GM23248 (cell line): Measurements from ENCODE around the gene FOSL1. TPM values are rescaled to one million over a fixed set of nuclear protein-coding genes. Genes with fewer than 3 reads are reported as not detected.

Experiments
- DNase-seq: peaks from one replicate; pipeline ENCODE4 v3.0.0-alpha.2; 2015
- H2AFZ ChIP-seq: fragments of 200-600 bp; sonication (generic); 2 replicates; pipeline ENCODE4 v1.6.1; 2016; ENCODE audit warnings: antibody characterized with exemption
- H3F3A ChIP-seq: fragments of 200-600 bp; sonication (generic); 2 replicates; pipeline ENCODE4 v1.6.1; 2016; ENCODE audit warnings: mild to moderate bottlenecking, antibody characterized with exemption, mixed run types; ENCODE audit not compliant: insufficient read depth
- H3K27ac ChIP-seq: fragments of 200-600 bp; sonication (generic); 2 replicates; pipeline ENCODE4 v1.5.1; 2016; ENCODE audit warnings: mild to moderate bottlenecking
- H3K27me3 ChIP-seq: fragments of 200-600 bp; sonication (generic); replicated peaks from 2 replicates; pipeline ENCODE4 v1.6.1; 2016; ENCODE audit warnings: mild to moderate bottlenecking; ENCODE audit not compliant: insufficient read depth
- H3K36me3 ChIP-seq: fragments of 200-600 bp; sonication (generic); 2 replicates; pipeline ENCODE4 v1.6.1; 2016; ENCODE audit warnings: low read depth, mild to moderate bottlenecking
- H3K4me1 ChIP-seq: fragments of 200-600 bp; sonication (generic); 2 replicates; pipeline ENCODE4 v1.6.1; 2016; ENCODE audit warnings: mild to moderate bottlenecking; ENCODE audit not compliant: insufficient read depth
- H3K4me2 ChIP-seq: fragments of 200-600 bp; sonication (generic); one replicate; pipeline ENCODE4 v1.6.1; 2016; ENCODE audit warnings: mild to moderate bottlenecking; ENCODE audit not compliant: unreplicated experiment
- H3K4me3 ChIP-seq: fragments of 200-600 bp; sonication (generic); 2 replicates; pipeline ENCODE4 v1.5.1; 2016; ENCODE audit warnings: mild to moderate bottlenecking
- H3K79me2 ChIP-seq: fragments of 200-600 bp; sonication (generic); 2 replicates; pipeline ENCODE4 v1.6.1; 2016; ENCODE audit warnings: mild to moderate bottlenecking; ENCODE audit not compliant: insufficient read depth
- H3K9ac ChIP-seq: fragments of 200-600 bp; sonication (generic); 2 replicates; pipeline ENCODE4 v1.6.1; 2016; ENCODE audit warnings: mild to moderate bottlenecking
- H3K9me2 ChIP-seq: fragments of 200-600 bp; sonication (generic); 2 replicates; pipeline ENCODE4 v1.6.1; 2016; ENCODE audit warnings: mixed run types, mild to moderate bottlenecking, moderate library complexity; ENCODE audit not compliant: insufficient read depth
- H3K9me3 ChIP-seq: fragments of 200-600 bp; sonication (generic); one replicate; pipeline ENCODE4 v1.6.1; 2017; ENCODE audit warnings: low read depth
- H4K20me1 ChIP-seq: fragments of 200-600 bp; sonication (generic); 2 replicates; pipeline ENCODE4 v1.6.0; 2016; ENCODE audit not compliant: insufficient read depth
- EZH2 ChIP-seq: fragments of 200-600 bp; sonication (generic); IDR thresholded peaks from 2 replicates; pipeline ENCODE4 v1.6.1; 2018; ENCODE audit warnings: antibody characterized with exemption, mild to moderate bottlenecking; ENCODE audit not compliant: insufficient read depth, poor library complexity, severe bottlenecking
- EZH2phosphoT487 ChIP-seq: fragments of 200-600 bp; sonication (generic); IDR thresholded peaks from 2 replicates; pipeline ENCODE4 v1.6.1; 2018; ENCODE audit warnings: antibody characterized with exemption, moderate library complexity, mild to moderate bottlenecking, low read depth; ENCODE audit not compliant: insufficient read depth
- WGBS, 2 experiments: methylation state at CpG; one replicate each; pipeline ENCODE4 v1.1.6; 2015 to 2017; ENCODE audit warnings: low lambda C conversion rate in 2 of 2, low coverage in 1 of 2; ENCODE audit errors: missing lambda C conversion rate in 2 of 2; 5-methylcytosine and 5-hydroxymethylcytosine counted together
- in situ Hi-C: fragments of 300-500 bp; cut with MboI; formaldehyde crosslinking; loops from 2 replicates; pipeline ENCODE4 v1.15.0; 2020
- polyA plus RNA-seq: library from polyadenylated mRNA; unstranded; fragments of >200 nt; fragmentation: Nextera tagmentation; extraction: Ambion mirVana; gene quantifications from 2 replicates; pipeline ENCODE4 v1.2.1, GENCODE V29; 2016
- total RNA-seq: library from RNA; depleted of rRNA; stranded (reverse); fragments of >200 nt; shearing (Covaris generic); gene quantifications from 2 replicates; pipeline ENCODE4 v1.2.3, GENCODE V29; 2014

Gene FOSL1
- total and polyA plus RNA-seq, 2 experiments from 2014 or later: 88.9 to 105 TPM

DNA sequence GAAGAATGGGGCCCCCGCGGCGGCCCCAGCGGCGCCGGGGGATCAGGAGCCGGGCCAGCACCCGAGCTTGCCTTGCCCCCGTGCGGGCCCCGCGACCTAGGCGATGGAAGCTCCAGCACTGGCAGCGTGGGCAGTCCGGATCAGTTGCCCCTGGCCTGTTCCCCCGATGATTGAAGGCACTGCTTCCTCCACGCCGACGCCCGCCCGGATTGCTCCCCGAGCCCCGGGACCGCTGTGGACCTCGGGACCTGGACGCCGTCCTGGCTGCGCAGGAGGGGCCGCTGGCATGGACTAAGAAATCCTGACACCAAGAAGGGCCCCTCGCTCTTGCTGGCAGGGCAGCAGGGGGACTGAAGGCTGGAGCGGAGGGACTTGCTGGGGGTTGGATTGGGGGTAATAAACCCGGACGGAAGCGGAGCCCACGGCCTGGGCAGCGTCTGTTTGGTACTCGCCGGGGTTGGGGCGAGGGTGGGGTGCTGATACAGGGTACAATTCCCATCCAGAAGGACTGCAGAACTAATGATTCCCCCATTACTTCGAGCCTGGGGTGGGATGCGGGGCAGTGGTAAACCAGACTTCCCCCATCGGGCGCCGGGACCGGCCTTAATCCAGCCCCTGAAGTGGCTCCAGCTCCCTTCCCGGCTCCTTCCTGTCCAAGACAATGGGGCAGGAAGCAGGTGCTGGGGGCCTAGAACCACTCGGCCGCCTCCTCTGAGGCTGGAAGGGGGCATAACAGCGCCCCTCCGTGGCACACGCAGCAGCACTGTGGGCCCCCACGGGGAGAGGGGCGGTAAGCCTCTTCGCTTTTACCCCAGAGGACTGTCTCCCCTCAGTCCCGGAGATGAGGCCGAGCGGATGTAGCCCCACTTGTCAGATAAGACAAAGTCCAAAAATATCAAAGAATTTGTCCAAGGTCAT lies 8.7 kb downstream of the FOSL1 start:
- DNase-seq: peak; percentile 64
- peaks cover 59% of the 10 kb centered on the region for H3K4me1 ChIP-seq

DNA sequence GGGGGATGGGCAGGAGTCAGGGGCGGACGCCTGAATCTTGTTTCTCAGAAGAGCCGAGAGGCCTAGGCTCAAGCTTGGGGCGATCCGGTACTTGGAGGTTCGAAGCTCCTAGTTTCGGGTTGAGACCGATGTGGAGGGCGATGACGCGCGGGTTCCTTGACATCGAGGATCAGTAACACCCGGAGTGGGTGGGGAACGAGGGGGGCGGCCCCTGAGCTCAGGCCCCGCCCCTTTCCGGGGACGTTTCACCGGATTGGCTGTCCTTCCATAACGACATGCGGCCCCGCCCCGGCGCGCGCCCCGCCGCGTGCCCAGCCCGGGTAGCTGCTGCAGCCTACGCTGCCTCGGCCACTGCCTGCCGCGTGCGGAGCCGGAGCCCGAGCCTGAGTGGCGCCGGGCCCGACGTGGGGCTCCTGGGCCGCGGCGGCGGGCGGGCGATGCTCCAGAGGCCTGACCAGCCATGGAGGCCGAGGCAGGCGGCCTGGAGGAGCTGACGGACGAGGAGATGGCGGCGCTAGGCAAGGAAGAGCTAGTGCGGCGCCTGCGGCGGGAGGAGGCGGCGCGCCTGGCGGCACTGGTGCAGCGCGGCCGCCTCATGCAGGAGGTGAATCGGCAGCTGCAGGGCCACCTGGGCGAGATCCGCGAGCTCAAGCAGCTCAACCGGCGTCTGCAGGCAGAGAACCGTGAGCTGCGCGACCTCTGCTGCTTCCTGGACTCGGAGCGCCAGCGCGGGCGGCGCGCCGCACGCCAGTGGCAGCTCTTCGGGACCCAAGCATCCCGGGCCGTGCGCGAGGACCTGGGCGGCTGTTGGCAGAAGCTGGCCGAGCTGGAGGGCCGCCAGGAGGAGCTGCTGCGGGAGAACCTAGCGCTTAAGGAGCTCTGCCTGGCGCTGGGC lies 9.6 kb downstream of the FOSL1 start, which contains the start of gene CCDC85B:
Gene CCDC85B (plus strand): TSS at position 350 of the 895 bp plus-strand sequence. CDS start 111 bp downstream, at position 461.
- H4K20me1 ChIP-seq: no peaks in the 10 kb centered on the region; the same call in 1 of the 2 replicates
- in situ Hi-C loops: no loop called here

More for the DNA sequence above, 8.7 kb downstream of the FOSL1 start:
- TF ChIP-seq EZH2 (no peak), EZH2phosphoT487 (no peak)
- H3K79me2 ChIP-seq: peaks cover 68% of the 10 kb centered on the region
- in situ Hi-C loops: no loop called here
- no peaks in the 10 kb centered on the region for H3K9me3 ChIP-seq
- peak overlapping the region; percentile 99 for H3K9ac ChIP-seq
- H3K27me3 ChIP-seq: no peaks in the 10 kb centered on the region
- H3F3A ChIP-seq: peaks cover 75% of the 10 kb centered on the region
- H2AFZ ChIP-seq: no peak overlapping the region
- H3K27ac ChIP-seq: peak overlapping the region; percentile 99
- WGBS, 2 experiments: 5% methylated on average over 52 to 54 of the region's 57 CpGs
- H4K20me1 ChIP-seq: peaks cover 2% of the 10 kb centered on the region
- H3K4me3 ChIP-seq: peak overlapping the region; percentile 95
- no peaks in the 10 kb centered on the region for H3K9me2 ChIP-seq
- H3K36me3 ChIP-seq: peaks cover 27% of the 10 kb centered on the region; the same call in 1 of the 2 replicates
- H3K4me2 ChIP-seq: peak overlapping the region; percentile 93

DNA sequence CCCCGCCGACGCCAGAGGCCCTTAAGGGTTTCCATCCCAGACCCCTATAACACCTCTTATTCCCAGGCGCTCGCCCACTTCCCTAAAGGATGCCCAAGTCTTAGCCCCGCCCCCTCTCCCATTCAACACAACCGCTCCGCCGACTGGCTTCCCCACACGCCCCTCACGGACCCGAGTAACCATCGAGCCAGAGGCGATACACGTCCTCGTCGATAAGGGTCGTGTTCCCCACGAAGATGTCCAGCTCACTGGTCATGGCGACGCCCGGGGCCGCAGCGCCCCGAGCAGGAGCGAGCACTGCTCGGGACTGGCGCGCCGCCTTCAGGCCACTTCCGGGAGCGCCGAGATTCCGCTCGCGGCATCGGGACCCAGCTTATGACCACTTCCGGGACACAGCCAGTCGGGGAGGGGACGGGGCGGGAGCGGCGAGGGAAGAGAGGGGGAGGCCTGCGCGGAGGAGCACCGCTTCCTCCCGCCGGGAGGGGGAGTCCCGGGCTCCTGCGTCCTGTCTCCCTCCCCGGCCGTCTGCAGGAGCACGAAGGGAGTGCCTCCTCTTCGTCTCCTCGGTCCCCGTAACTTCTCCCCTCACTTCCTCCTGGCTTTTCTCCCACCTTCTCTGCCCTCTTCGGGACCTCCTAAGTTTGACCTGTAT lies 11.9 kb downstream of the FOSL1 start, which contains the start of gene FIBP:
Gene FIBP (minus strand): TSS at position 309 of the 652 bp plus-strand sequence. CDS start 53 bp downstream, at position 256.
- H3K27me3 ChIP-seq: no peaks in the 10 kb centered on the region
- peak within 1 kb of the TSS; percentile 95 for H3K4me3 ChIP-seq
- H2AFZ ChIP-seq: peak within 1 kb of the TSS; percentile 76
- H3K36me3 ChIP-seq: peaks cover 27% of the 10 kb centered on the region; the same call in 1 of the 2 replicates
- peaks cover 37% of the 10 kb centered on the region for H3K4me1 ChIP-seq
- no peaks in the 10 kb centered on the region; the same call in 1 of the 2 replicates for H4K20me1 ChIP-seq
- no peaks in the 10 kb centered on the region for H3K9me3 ChIP-seq
- WGBS, 2 experiments: 0 to 1% methylated on average over 44 to 48 of the region's 57 CpGs
- no peaks in the 10 kb centered on the region for H3K9me2 ChIP-seq
- peaks cover 66% of the 10 kb centered on the region for H3K79me2 ChIP-seq
- peak within 1 kb of the TSS; percentile 85 for H3K4me2 ChIP-seq
- H3F3A ChIP-seq: peaks cover 53% of the 10 kb centered on the region
- H3K27ac ChIP-seq: peak within 1 kb of the TSS; percentile 99
- peak; percentile 98 for DNase-seq
- in situ Hi-C loops: loop anchor here (10.0 kb wide), 1 partner anchor 97 kb away; no protein-coding TSS in a partner anchor
- H3K9ac ChIP-seq: peak within 1 kb of the TSS; percentile 99
- TF ChIP-seq EZH2phosphoT487: no peak
- TF ChIP-seq EZH2: no peak

More for the DNA sequence above, 9.6 kb downstream of the FOSL1 start, which contains the start of gene CCDC85B:
- Histone ChIP-seq H3K79me2 (peaks cover 68% of the 10 kb centered on the region), H3K27me3 (no peaks in the 10 kb centered on the region), H3K4me1 (peaks cover 54% of the 10 kb centered on the region), H3K4me3 (peak within 1 kb of the TSS; percentile 95), H2AFZ (no peak within 1 kb of the TSS), H3K27ac (peak within 1 kb of the TSS; percentile 99), H3K36me3 (peaks cover 18% of the 10 kb centered on the region; the same call in 1 of the 2 replicates), H3K9me2 (no peaks in the 10 kb centered on the region), H3K9me3 (no peaks in the 10 kb centered on the region), H3K9ac (peak within 1 kb of the TSS; percentile 99), H3F3A (peaks cover 74% of the 10 kb centered on the region), H3K4me2 (peak within 1 kb of the TSS; percentile 93)
- DNase-seq: peak; percentile 98
- no peak for TF ChIP-seq EZH2
- no peak for TF ChIP-seq EZH2phosphoT487
- 1 to 2% methylated on average over 78 to 87 of the region's 94 CpGs for WGBS, 2 experiments
